NCI-H146 treated with DMSO at 0.1 percent for 48 hours (cell line): Measurements from ENCODE around the gene PXMP2.

Source experiments
- DNase-seq: peaks from one replicate; lab custom pipeline; 2025; ENCODE audit not compliant: unreplicated experiment; lab: John Stamatoyannopoulos, UW

PXMP2 gene

DNA sequence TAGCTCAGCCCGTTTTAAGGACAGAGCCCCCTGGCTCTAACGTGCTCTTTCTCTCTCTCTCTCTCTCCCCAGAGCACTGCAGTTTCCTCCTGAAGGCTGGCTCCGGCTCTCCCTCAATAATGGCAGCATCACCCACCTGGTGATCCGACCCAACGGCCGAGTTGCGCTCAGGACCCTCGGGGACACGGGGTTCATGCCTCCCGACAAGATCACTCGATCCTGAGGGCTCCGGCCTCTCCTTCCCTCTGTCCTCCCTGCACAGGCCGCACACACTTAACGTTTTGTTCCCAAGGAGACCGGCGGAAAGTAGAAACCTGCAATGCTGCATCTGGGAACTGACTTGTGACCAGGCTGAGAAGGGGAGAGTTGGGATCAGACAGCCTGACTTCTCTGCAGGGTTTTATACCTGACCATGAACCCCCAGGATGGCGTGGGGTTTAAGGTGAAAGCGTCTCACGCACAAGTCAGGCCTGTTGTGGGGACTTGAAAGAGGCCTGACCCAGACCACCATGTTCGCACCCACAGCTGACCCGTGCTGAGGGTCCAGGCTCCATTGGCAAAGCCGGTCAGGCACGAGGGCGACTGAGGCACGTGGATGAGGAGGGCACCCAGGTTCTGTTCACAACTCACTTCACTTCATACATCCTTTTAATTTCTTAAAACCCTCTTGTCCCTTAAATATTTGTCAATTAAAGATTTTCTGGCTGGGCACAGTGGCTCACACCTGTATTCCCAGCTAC lies 33.4 kb downstream of the PXMP2 start:
- DNase-seq = no peak

DNA sequence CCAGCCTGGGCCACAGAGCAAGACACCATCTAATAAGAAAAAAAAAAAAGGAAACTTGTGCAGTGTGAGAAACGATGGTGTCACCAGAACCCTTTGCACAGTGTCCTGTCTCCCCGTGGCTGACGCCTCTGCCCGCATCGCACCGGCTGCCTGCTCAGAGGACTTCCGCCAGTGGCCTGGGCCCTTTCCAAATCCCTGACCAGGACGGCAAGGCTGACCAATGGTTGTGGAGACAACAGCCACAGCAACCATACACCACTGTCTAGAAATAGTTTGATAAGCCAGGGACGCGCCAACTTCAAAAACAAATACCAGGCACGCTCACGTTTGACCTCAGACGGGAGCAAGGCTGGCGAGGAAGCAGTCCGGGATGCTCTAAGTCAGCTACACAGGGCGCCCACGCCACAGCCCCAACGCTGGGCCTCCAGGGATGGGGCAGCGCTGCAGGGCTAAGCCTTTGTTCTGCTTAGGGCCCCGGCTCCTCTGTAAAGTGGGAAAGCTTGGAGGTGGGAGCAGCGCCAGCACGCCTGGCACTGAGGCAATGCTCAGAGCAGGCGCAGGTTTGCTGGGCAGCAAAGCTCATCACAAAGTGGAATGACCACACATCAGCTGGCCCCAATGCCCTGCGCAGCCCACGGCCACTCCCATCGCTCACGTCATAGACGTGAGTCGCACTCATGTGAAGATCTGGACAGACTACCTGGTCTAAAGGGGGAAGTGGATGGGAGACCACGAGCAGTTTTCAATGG lies 35.8 kb downstream of the PXMP2 start:
- DNase-seq = no peak

DNA sequence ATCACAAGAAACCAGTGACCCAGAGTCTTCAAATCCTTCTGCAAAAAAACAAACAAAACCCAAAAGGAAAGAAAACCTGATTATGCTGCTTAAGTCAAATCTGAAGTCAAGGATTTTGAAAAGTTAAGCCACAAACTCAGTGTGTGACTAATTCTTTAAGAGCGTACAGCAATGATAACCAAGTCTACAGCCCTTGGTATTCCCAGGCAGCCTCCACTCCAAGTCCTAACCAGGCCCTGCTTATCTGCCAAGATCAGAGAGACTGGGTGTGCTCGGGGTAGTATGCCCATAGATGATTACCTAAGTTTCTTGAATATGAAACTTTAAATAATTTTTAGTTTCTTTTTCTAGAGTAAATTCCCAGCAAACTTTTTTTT lies 36.4 kb downstream of the PXMP2 start:
- DNase-seq = no peak

DNA sequence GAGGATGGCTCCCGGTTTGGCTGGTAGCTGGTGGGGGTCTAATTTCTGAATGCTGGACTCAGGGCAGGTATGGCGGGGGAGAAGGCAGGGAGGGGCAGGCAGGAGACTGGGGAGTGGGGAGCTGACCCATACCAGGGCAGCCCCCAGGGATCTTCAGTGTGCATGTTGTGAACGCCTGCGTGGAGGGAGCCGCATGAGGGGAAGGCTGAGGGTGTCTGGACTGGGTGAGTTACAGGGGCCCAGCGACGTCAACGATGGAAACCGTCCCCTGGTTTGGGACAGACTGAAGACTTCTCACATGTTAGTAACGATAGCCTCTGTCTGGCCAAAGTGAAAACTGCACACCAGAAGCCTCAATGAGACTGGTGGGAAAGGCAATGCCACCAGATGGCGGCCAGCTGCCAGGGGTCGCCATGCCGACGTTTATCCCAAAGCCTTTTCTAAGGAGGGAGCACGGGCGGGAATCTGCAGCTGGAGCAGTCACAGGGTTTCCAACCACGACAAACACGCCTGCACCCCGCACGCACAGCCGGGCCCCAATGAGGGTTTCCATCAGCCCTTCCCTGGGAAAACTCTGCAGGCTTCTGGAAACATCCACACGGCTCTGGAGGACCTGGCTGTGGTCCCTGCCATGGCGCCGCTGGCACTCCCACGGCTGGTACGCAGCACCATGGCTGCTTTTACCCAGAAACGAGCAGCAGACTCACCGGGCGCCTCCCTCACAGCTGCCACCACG lies 37.3 kb downstream of the PXMP2 start:
- no peak for DNase-seq

DNA sequence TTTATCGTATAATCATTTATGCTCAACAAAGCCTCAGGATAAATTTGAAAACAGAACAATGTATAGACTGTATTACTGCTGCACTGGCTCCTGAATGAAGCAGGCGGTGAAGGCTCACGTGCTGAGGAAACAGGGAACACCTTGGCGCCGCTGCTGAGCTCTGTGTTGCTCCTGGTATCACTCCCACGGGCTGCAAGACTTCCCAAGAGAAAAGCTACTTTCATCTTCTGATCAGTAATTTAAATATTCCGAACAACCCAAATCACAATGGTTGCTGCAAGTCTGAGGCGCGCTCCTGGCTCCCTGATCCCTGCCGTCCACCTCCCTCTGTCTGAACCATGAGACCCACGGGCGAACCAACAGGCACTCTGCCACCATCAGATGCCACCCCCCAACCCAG lies 39.0 kb downstream of the PXMP2 start:
- no peak for DNase-seq

DNA sequence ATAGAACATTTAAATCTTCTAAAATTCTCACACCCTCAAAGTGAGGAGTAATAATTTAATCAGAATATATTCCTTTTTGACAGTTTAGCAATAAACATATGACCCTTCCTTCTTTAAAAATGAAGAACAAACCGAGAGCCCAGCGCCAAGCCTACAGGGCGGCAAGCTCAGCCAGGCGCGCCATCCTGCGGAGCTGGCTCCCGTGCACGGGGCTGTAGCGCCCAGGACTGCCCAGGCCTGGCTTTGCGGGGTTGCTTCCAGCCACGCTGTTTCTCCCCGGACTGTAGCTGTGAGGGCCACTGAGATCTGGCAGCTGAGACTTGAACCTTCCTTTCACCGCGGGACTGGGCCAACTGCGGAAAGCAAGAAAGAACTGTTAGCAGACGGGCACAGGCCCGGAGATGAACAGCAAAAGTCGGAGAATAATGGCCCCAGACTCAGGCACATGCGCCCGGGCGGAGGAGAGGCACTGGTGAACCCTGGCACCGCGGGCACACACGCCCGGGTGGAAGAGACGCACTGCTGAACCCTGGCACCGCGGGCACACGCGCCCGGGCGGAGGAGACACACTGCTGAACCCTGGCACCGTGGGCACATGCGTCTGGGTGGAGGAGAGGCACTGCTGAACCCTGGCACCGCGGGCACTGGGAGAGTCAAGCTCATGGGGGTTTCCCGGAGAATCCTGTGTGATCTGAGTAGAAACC lies 39.9 kb downstream of the PXMP2 start:
- DNase-seq = no peak

DNA sequence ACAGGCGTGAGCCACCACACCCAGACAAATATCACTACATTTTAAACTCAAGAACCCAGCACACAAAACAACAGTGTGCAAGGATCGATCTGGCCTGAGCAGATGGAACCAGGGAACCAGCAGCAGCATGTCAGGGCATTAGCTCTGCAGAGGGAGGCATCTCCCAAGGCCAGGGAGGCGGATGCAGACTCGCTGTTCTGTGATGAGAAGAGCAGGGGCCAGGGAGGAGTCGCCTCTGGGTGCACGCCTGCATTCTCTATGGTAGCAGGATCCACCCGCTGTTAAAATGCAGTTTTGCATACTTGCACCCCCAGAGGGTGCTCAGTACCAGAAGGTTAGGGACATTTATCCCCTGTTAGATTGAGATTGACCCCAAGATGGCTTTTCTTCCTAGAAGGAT lies 41.1 kb downstream of the PXMP2 start:
- no peak for DNase-seq

DNA sequence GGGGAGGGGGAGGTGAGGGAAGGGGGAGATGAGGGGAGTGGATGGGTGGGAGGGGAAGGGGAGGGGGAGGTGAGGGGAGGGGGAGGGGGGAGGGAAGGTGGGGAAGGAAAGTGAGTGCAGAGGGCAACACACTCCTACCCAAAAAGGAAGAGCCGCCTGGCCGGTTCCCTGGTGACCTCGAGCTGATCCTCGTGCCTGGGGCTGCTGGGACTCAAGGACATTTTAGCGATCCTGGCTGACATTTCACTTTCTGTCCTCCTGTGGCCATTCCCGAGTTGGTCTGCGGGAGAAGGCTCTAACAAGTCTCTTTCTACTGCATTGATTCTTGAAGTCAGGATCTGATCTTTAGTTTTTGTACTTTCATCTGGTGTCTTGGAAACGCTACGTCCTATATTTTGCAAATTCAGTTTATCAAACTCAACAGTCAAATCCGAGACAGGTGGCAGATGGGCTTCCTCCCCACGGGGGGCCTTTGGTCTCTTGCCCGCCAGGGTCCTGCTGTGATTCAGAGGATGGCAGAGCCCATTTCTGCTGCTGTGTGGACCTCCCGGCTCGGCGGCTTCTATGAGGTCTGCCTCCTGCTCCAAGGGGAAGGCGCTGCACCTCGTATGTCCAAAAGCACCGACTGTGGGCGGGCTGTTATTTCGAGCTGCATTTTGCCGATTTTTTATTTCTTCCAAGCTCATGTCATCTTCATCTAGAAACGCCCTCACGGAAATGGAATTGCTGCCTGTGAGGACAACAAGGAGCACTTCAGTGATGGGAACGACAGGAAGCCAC lies 42.3 kb downstream of the PXMP2 start:
- no peak for DNase-seq

DNA sequence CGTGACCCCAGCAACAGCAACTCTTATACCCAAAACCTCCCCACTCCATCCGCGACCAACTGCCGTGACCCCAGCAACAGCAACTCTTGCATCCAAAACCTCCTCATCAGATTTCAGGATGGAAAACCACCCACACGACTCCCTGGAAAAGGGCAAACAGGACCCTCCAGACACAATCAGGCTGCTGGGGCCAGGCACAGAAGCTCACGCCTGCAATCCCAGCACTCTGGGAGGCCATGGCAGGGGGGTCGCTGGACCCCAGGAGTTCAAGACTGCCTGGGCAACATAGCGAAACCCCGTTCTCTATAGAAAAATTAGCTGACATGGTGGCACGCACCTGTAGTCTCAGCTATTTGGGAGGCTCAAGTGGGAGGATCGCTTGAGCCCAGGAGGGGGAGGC lies 43.0 kb downstream of the PXMP2 start:
- DNase-seq = no peak

DNA sequence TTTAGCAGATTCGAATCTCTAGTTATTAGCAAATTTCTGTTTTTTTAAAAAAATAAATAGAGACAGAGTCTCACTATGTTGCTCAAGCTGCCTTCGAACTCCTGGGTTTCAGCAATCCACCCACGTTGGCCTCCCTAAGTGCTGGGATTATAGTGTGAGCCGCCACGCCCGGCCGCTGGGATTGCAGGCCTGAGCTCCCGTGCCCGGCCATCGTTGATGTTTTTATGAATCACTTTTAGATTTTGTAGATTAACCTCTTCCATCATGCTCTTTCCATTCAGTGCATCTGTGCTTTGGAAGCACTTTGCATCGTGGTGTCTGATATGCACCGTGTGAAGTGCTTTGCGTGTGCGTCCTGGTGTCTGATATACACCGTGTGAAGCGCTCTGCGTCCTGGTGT lies 44.2 kb downstream of the PXMP2 start:
- no peak for DNase-seq

DNA sequence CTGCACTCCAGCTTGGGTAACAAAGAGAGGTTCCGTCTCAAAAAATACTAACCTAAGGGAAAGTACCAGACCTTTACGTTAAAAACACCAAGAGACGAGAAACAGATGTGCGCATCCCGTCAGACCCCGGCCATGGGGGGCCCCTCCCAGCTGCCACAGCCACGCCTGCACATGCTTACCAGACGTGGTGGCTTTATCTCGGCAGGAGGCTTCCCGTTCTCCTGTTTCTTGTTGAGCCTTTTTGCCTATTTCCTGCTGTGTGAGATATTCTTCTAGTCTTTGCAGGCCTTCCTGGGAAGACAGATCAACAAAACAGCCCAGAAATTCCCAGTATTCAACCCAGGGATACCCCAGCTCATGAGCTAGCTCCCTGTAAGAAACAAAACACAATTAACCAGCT lies 46.8 kb downstream of the PXMP2 start:
- no peak for DNase-seq

DNA sequence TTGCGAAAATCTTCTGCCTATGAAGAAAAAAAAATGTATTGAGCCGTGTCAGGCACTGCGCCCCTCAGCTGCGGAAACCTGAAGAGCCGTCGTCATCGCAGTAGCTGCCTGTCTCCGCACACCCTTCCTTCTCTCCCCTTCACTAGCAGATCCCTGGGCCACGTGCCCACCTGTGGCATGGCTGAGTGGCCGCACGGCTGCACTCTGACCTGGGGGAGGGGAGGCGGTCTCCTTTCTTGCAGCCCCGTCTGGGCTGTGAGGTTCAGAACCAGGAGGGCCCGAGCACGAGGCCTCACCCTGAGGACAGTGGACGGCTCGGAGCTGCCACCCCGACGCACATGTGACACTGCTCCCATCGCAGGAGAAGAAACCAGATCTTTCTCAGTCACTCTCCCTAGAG lies 48.1 kb downstream of the PXMP2 start:
- DNase-seq = no peak

DNA sequence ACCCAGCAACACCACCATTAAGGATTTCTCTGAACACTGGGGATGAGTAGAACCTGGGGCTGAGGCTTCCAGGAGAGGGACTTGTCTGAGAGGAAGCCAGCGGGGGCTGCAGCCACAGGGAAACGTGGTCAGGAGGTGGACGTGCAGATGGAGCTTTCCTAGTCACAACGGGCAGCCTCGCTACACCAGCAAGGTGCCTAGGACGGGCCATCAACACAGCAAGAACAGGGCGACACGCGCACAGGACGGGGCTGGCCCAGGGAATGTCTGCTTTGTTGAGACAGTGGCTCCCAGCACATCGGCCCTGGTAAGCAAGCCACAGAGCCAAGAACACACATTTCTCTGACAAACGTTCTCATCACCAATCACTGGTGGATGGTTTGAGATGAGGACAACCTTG lies 49.0 kb downstream of the PXMP2 start:
- no peak for DNase-seq

DNA sequence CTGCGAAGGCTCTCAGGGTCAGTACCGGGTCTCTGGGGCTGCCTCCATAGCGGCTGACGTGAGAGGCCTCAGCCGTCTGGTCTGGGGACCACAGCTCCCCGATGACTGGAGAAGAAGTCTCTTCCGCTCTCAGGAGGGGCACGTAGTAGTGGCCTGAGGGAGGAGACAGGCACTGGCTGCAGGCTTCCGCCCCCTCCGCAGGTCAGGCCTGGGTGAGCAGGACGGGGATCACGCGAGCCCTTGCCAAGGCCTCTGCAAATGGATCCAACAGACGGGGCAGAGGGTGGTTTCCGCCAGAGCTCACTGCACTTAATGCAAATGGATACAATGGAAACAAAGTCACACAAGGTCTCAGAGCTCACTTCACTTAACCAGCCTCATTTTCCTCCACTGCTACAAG lies 49.5 kb downstream of the PXMP2 start:
- no peak for DNase-seq

DNA sequence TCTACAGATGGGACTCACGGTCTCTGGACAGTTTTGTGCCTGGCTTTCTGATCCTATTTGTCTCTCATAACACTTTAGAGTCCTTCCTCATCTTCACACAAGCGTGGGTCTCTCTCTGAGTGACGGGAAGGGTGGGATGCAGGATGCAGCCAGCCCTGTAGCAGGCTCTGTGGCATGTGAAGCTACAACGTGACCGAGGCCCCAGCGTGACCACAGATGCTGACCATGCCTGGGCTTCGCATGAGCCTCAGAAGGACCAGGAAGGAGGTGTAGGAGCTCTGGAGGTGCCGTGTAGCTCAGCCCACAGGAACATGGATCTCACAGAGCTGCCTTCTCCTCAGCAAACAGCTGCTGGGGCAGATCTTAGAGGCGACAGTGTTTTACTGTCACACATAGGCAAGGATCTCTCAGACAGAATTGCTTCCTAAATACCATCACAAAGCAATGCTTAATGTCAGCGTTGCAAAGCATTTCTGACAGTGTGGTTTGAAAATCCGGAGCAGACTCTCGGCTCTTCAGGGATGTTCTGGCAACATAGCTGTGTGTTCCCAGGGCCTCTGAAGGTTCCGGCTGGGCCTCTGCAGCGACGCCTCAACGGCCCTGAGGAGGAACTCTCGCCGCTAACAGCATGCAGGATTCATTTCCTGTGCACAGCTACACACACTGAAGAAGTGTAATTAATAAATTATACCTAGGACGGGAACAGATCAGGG lies 52.4 kb downstream of the PXMP2 start:
- DNase-seq = no peak

DNA sequence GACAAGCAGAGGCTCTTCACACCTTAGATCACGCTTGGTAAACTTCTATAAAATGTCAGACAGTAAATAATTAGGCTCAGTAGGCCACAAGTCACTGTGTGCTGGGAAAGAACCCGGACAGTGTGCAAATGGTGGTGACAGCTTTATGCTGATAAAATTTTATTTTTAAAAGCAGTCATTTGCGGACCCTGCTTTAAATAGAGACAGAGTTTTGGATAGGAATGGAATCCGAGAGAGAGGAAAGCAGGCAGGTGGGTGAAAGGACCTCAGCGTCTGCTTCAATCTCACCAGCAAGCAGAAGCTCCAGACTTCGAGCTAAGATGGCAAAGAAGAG lies 52.9 kb downstream of the PXMP2 start:
- no peak for DNase-seq

DNA sequence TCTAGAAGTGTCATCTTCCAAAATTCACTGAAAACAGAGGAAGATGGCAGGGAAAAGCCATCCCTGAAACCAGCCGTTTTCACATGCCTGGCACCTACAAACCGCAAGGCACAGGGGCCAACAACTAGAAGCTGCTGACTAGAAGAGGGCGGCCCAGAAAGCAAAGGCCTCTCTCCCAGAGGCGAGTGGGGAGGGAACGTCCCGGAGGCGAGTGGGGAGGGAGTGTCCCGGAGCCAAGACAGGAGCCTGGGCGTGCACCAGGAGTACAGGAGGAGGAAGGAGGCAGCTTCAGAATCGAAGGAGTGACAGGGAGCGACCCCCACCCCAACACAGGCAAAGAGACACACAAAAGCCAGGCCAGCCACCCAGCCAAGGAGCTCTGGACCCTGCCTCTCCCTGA lies 53.3 kb downstream of the PXMP2 start:
- DNase-seq = no peak

DNA sequence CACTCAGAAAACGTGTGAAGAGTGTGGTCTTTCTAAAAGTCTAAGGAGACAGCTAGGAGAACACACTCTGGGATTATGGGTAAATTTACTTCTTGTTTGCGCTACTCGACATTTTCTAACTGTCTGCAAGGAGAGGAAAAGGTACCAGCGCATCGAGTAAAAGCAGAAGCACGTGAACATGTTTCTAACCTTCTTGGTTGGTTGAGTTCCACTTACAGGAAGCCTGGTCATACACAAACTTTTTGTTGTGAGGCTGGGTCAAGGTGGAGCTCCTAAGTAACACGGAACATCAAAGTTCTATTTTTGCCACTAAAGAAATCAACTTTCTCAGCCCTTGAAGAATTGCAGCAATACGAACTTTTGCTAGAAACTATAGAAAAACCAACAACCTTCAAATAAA lies 54.2 kb downstream of the PXMP2 start:
- DNase-seq = no peak

DNA sequence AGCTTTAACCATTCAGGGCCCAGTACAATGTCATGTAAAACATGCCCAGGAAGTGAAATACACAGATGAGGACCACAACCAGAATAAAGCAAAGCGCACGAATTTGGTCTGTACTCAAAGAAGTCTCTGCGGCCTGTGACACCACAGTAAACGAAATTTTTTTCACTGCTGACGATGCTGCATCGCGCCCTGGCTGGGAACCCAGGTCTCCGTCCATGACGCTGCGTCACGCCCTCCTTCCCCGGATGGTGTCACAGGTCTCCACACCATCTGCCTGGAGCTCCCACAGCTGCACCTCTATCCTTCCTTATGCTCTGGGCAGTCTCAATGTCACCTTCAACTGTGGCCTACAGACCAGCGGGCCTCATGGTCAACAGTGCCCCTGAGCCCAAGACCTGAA lies 56.4 kb downstream of the PXMP2 start:
- no peak for DNase-seq

DNA sequence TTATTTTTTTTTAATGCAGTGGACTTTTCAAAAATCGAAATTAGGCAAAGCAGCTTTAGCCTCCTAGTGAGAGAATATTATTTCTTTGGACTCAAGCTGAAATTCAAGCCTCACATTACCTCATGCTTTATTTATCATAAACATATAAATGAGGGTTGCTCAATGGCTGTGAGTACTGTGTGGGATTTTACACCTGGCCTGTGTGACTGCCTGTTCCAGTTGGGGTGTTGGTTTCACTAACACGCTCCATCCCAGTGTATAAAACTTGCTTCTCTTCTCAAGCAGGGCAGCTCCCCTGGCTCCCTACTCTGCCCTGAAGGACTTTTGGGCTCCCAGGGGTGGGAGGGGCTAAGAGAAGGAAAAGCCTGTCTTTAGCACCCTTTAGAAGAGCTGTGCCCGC lies 59.2 kb downstream of the PXMP2 start:
- no peak for DNase-seq
